ENCODE results near the gene ATP11A.

DNA sequence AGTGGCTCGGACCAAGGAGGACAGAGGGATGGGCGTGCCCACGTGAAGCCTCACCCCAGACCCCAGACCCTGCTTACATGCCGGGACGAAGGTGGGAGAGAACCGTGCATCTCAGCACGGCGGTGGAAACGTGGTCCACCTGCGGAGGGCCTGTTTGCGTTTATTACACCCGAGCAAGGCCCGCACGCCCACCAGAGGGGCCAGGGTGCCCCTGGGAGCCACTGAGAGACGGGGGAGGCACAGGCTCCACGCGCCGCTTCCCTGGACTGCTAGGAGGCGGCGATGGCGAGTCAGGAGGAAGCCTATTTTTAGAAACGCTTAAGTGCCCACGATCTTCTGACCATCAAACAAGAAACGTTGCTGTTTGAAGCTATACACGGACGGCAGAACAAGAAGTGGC lies 80.7 kb downstream of the ATP11A start:
- TF ChIP-seq EZH2 (IDR thresholded peaks at IDR 0.05; ENCODE audit: borderline replicate concordance, low read depth, low read length, severe bottlenecking) (no peak), CTCF (IDR thresholded peaks at IDR 0.05; ENCODE audit: borderline replicate concordance, extremely low read depth, low read length, poor library complexity, severe bottlenecking) (no peak)

Data from DND-41 (cell line).